Femur (tissue), 1 donor: Measurements from ENCODE around the gene VPS26A.

Experiments
- DNase-seq: peaks from one replicate; pipeline ENCODE4 v3.0.0-alpha.2; 2017

The VPS26A gene

GRCh38 chr10:69179743-69180524, 56.0 kb downstream of the VPS26A start, which contains the start of gene SUPV3L1:
SUPV3L1 (plus strand) TSS chr10:69180234; CDS start chr10:69180292, 58 bp downstream.
- DNase-seq, result peak; percentile 93

- no peak for DNase-seq
These were observed 56.7 kb downstream of the VPS26A start for GRCh38 chr10:69180525-69181204.

GRCh38 chr10:69181433-69181832, 57.5 kb downstream of the VPS26A start:
- DNase-seq, result no peak

GRCh38 chr10:69182005-69182404, 58.0 kb downstream of the VPS26A start:
- DNase-seq, result no peak

- no peak for DNase-seq
These were observed 62.5 kb downstream of the VPS26A start for GRCh38 chr10:69186524-69186923.

GRCh38 chr10:69201045-69201444, 77.1 kb downstream of the VPS26A start:
- DNase-seq, result no peak

- DNase-seq, result no peak
These were observed 78.4 kb downstream of the VPS26A start for GRCh38 chr10:69202332-69202731.

- DNase-seq, result no peak
These were observed 84.8 kb downstream of the VPS26A start for GRCh38 chr10:69208761-69209160.

- no peak for DNase-seq
These were observed 86.0 kb downstream of the VPS26A start for GRCh38 chr10:69209787-69210484.

GRCh38 chr10:69211104-69211503, 87.1 kb downstream of the VPS26A start:
- no peak for DNase-seq

- no peak for DNase-seq
These were observed 87.5 kb downstream of the VPS26A start for GRCh38 chr10:69211524-69211923.

GRCh38 chr10:69213591-69214311, 89.8 kb downstream of the VPS26A start:
- no peak for DNase-seq

GRCh38 chr10:69214666-69215131, 90.7 kb downstream of the VPS26A start:
- no peak for DNase-seq

GRCh38 chr10:69215405-69216171, 91.6 kb downstream of the VPS26A start:
- DNase-seq, result no peak

GRCh38 chr10:69216577-69217118, 92.7 kb downstream of the VPS26A start:
- no peak for DNase-seq

- no peak for DNase-seq
These were observed 93.3 kb downstream of the VPS26A start for GRCh38 chr10:69217119-69217754.

GRCh38 chr10:69218831-69219230, 94.9 kb downstream of the VPS26A start:
- DNase-seq, result no peak

GRCh38 chr10:69220041-69220451, 96.1 kb downstream of the VPS26A start, which contains the start of gene HKDC1:
HKDC1 (plus strand) TSS chr10:69220332; CDS start chr10:69220436, 104 bp downstream.
- no peak for DNase-seq

GRCh38 chr10:69220507-69220906, 96.5 kb downstream of the VPS26A start:
- no peak for DNase-seq
